ENCODE results near the gene FBXO28. TPM values are rescaled to one million over a fixed set of nuclear protein-coding genes. Genes with fewer than 3 reads are reported as not detected.

Gene FBXO28
- total RNA-seq, 1 experiment from 2014 or later = 82.6 TPM

DNA sequence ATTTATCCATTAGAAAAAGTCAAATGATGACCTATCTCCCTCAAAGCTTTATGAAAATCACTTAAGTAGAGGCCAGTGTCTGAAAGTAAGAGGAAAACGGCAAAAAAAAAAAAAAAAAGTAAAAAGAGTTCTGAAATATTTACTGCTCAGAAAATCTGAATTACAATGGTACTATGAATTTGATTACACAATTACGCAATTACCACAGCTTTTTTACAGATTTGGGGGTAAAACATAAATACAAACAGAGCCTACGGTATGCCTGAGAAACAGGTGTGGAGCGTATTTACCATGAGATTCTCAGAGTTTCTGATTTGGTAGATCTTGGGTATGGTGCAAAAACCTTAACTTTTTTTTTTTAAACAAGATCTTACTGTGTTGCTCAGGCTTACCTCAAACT lies 15.9 kb upstream of the FBXO28 start:
- CTCF ChIA-PET = no interaction called here
- no peak for ATAC-seq

DNA sequence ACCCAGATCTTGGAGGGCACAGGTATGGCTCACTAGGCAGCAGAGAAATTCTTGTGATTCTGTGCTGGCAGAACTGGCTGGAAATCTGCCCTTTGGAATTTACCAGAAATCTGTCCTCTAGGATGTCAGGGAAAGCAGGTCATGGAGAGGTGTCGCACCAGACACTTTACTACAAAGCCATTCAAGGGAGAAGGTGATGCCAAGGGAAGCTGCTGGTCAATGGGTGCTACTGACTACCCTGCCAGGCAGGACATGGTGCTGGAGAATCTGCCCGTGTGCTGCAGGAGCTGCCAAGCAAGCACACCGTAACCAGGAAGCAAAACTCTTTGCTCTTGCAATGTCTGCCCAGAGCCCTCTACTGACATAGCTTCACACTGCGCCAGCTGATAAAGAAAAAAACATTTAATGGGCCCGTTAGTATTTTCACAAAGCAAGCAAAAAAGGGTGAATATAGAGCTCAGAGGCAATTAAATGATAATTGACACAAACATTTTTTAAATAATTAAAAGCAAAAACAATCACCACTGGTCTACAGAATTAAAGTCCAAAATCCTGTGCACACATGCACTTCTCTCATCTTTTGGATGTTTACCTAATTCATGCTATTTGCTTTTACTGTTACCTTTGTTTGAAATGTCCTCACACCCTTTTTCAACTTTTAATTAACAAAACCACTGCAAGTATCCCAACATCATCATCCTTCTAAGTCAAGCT lies 7.2 kb upstream of the FBXO28 start:
- H3K27ac ChIP-seq (ENCODE audit: low read length) = 0 out of 2 replicates have a peak overlapping the region, but pooled peaks have one; percentile 0
- H2AFZ ChIP-seq (ENCODE audit: low read length) = peak overlapping the region; percentile 59
- peaks cover 5% of the 10 kb centered on the region for H3K4me1 ChIP-seq (ENCODE audit: insufficient read depth, low read length)
- H3K36me3 ChIP-seq (ENCODE audit: low read depth, low read length) = no peaks in the 10 kb centered on the region
- no peak overlapping the region for H3K9ac ChIP-seq (ENCODE audit: low read length)
- intact Hi-C loops (cut with micrococcal nuclease) = loop anchor here (2.0 to 5.0 kb wide), 2 partner anchors 20 to 54 kb away; no protein-coding TSS in a partner anchor
- POLR2A ChIA-PET (ENCODE audit: unreplicated experiment) = interaction anchor here (0.5 kb wide), 1 partner anchor 38 kb away, joined by 4 read pairs; no protein-coding TSS in a partner anchor
- no peak for TF ChIP-seq EZH2 (IDR thresholded peaks at IDR 0.05; ENCODE audit: low read length, unreplicated experiment)
- TF ChIP-seq, protein P1, sequence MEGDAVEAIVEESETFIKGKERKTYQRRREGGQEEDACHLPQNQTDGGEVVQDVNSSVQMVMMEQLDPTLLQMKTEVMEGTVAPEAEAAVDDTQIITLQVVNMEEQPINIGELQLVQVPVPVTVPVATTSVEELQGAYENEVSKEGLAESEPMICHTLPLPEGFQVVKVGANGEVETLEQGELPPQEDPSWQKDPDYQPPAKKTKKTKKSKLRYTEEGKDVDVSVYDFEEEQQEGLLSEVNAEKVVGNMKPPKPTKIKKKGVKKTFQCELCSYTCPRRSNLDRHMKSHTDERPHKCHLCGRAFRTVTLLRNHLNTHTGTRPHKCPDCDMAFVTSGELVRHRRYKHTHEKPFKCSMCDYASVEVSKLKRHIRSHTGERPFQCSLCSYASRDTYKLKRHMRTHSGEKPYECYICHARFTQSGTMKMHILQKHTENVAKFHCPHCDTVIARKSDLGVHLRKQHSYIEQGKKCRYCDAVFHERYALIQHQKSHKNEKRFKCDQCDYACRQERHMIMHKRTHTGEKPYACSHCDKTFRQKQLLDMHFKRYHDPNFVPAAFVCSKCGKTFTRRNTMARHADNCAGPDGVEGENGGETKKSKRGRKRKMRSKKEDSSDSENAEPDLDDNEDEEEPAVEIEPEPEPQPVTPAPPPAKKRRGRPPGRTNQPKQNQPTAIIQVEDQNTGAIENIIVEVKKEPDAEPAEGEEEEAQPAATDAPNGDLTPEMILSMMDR (conservative IDR thresholded peaks at IDR 0.05; ENCODE audit: low read depth, low read length) = peak; percentile 90
- no peaks in the 10 kb centered on the region for H3K9me2 ChIP-seq (replicated peaks; ENCODE audit: low read length)
- no peaks in the 10 kb centered on the region for H3K27me3 ChIP-seq (ENCODE audit: low read length)
- peak overlapping the region; percentile 18 for H3K4me2 ChIP-seq (ENCODE audit: low read length)
- CTCF ChIA-PET = interaction anchor here (0.6 to 1.2 kb wide), 3 partner anchors 20 to 58 kb away, joined by 4 to 11 read pairs (median 5); no protein-coding TSS in a partner anchor
- no peak overlapping the region for H3K4me3 ChIP-seq (ENCODE audit: low read length)
- H3F3A ChIP-seq (ENCODE audit: low read length, unreplicated experiment) = no peaks in the 10 kb centered on the region
- BruUV-seq (replicated peaks) = no TSS peak
- ATAC-seq (peak; percentile 99), DNase-seq (peak; percentile 85)
- no peaks in the 10 kb centered on the region for H3K79me2 ChIP-seq (ENCODE audit: low read length)
- no peaks in the 10 kb centered on the region for H3K9me3 ChIP-seq (ENCODE audit: low read length)
- no peaks in the 10 kb centered on the region for H4K20me1 ChIP-seq (ENCODE audit: low read length)

More for the DNA sequence above, 15.9 kb upstream of the FBXO28 start:
- no peak overlapping the region for H3K4me2 ChIP-seq (ENCODE audit: low read length)
- H3F3A ChIP-seq (ENCODE audit: low read length, unreplicated experiment) = no peaks in the 10 kb centered on the region
- H3K9me3 ChIP-seq (ENCODE audit: low read length) = no peaks in the 10 kb centered on the region
- intact Hi-C loops (cut with micrococcal nuclease) = no loop called here
- no peak overlapping the region for H3K4me3 ChIP-seq (ENCODE audit: low read length)
- H2AFZ ChIP-seq (ENCODE audit: low read length) = no peak overlapping the region
- no TSS peak for BruUV-seq (replicated peaks)
- DNase-seq = no peak
- no peak for TF ChIP-seq EZH2 (IDR thresholded peaks at IDR 0.05; ENCODE audit: low read length, unreplicated experiment)
- TF ChIP-seq, protein P1 (conservative IDR thresholded peaks at IDR 0.05; ENCODE audit: low read depth, low read length) = no peak
- TF ChIP-seq EZH2phosphoT487 (IDR thresholded peaks at IDR 0.05; ENCODE audit: borderline replicate concordance, low read length) = no peak
- POLR2A ChIA-PET (ENCODE audit: unreplicated experiment) = no interaction called here
- H3K9me2 ChIP-seq (replicated peaks; ENCODE audit: low read length) = no peaks in the 10 kb centered on the region
- H3K27me3 ChIP-seq (ENCODE audit: low read length) = no peaks in the 10 kb centered on the region
- H3K79me2 ChIP-seq (ENCODE audit: low read length) = no peaks in the 10 kb centered on the region
- no peaks in the 10 kb centered on the region for H4K20me1 ChIP-seq (ENCODE audit: low read length)
- H3K27ac ChIP-seq (ENCODE audit: low read length) = no peak overlapping the region
- no peak overlapping the region for H3K9ac ChIP-seq (ENCODE audit: low read length)
- no peaks in the 10 kb centered on the region for H3K4me1 ChIP-seq (ENCODE audit: insufficient read depth, low read length)
- no peaks in the 10 kb centered on the region for H3K36me3 ChIP-seq (ENCODE audit: low read depth, low read length)

DNA sequence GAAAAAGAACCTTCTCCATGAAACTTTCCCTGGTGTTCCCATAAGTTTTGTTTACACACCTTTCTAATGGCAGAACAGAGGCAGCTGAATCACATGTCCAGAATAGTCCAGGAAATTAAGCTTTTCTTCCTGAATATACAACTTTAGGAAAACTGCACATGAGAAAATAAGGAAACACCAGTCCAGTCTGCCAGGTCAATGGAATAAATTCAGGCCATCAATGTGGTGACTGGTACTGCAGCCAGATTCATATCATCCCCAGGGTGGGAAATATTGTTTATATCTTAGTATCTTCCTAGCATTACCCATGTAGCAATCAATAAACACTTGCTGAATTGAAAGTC lies 6.7 kb upstream of the FBXO28 start:
- no peak overlapping the region for H3K27ac ChIP-seq (ENCODE audit: low read length)
- H3K4me2 ChIP-seq (ENCODE audit: low read length) = no peak overlapping the region
- H3K9ac ChIP-seq (ENCODE audit: low read length) = no peak overlapping the region
- H3K27me3 ChIP-seq (ENCODE audit: low read length) = no peaks in the 10 kb centered on the region
- intact Hi-C loops (cut with micrococcal nuclease) = loop anchor here (2.0 to 5.0 kb wide), 2 partner anchors 20 to 55 kb away; no protein-coding TSS in a partner anchor
- H2AFZ ChIP-seq (ENCODE audit: low read length) = peak overlapping the region; percentile 59; the same call in 1 of the 2 replicates
- no peaks in the 10 kb centered on the region for H3K79me2 ChIP-seq (ENCODE audit: low read length)
- no peaks in the 10 kb centered on the region for H3F3A ChIP-seq (ENCODE audit: low read length, unreplicated experiment)
- no peaks in the 10 kb centered on the region for H4K20me1 ChIP-seq (ENCODE audit: low read length)
- TF ChIP-seq EZH2phosphoT487 (IDR thresholded peaks at IDR 0.05; ENCODE audit: borderline replicate concordance, low read length) (no peak), EZH2 (IDR thresholded peaks at IDR 0.05; ENCODE audit: low read length, unreplicated experiment) (no peak)
- TF ChIP-seq, protein P1 (conservative IDR thresholded peaks at IDR 0.05; ENCODE audit: low read depth, low read length) = no peak
- H3K4me1 ChIP-seq (ENCODE audit: insufficient read depth, low read length) = peaks cover 5% of the 10 kb centered on the region
- CTCF ChIA-PET = interaction anchor here (0.7 to 1.2 kb wide), 2 partner anchors 20 to 55 kb away, joined by 5 to 11 read pairs; no protein-coding TSS in a partner anchor
- no TSS peak for BruUV-seq (replicated peaks)
- no peak overlapping the region for H3K4me3 ChIP-seq (ENCODE audit: low read length)
- POLR2A ChIA-PET (ENCODE audit: unreplicated experiment) = interaction anchor here (0.5 kb wide), 1 partner anchor 39 kb away, joined by 4 read pairs; no protein-coding TSS in a partner anchor
- H3K36me3 ChIP-seq (ENCODE audit: low read depth, low read length) = no peaks in the 10 kb centered on the region
- no peak for DNase-seq
- no peaks in the 10 kb centered on the region for H3K9me2 ChIP-seq (replicated peaks; ENCODE audit: low read length)
- 0 out of 2 replicates have a peak, but pooled peaks have one; percentile 6 for ATAC-seq
- H3K9me3 ChIP-seq (ENCODE audit: low read length) = no peaks in the 10 kb centered on the region
